Prostate gland (tissue), 2 donors: ENCODE results near the gene MLC1. TPM values are rescaled to one million over a fixed set of nuclear protein-coding genes. Genes with fewer than 3 reads are reported as not detected.

Experiments
- DNase-seq: peaks from one replicate; pipeline ENCODE4 v3.0.0-alpha.2; 2019; ENCODE audit warnings: low spot score
- H3K27ac ChIP-seq, 2 donors: fragments of 200-600 bp; sonication (generic); 2 replicates each; pipeline ENCODE4 v1.5.1; 2017 to 2019
- H3K27me3 ChIP-seq: fragments of 200-600 bp; sonication (generic); replicated peaks from 2 replicates; pipeline ENCODE4 v1.5.1; 2019; ENCODE audit not compliant: insufficient read depth
- H3K36me3 ChIP-seq, 2 donors: fragments of 200-600 bp; sonication (generic); 1 replicate in 1 of 2; 2 replicates in 1 of 2; pipeline versions ENCODE4 v1.5.1 to v1.8.1; 2017 to 2019
- H3K4me1 ChIP-seq: fragments of 200-600 bp; sonication (generic); replicated peaks from 2 replicates; pipeline ENCODE4 v1.5.1; 2019
- H3K4me3 ChIP-seq, 2 donors: fragments of 200-600 bp; sonication (generic); 2 replicates each; pipeline ENCODE4 v1.5.1; 2017 to 2019
- H3K9me3 ChIP-seq: fragments of 200-600 bp; sonication (generic); 2 replicates; pipeline ENCODE4 v1.5.1; 2017
- POLR2A ChIP-seq: fragments of 450-650 bp; IDR thresholded peaks from one replicate; pipeline ENCODE4 v1.6.1; 2016; ENCODE audit warnings: antibody characterized with exemption, mild to moderate bottlenecking
- POLR2AphosphoS5 ChIP-seq: sonication (generic); formaldehyde crosslinking; IDR thresholded peaks from one replicate; pipeline ENCODE4 v1.6.1; 2017; ENCODE audit warnings: antibody characterized with exemption
- WGBS: methylation state at CpG from one replicate; pipeline ENCODE4 v1.1.5; 2018; 5-methylcytosine and 5-hydroxymethylcytosine counted together
- intact Hi-C: fragments of 100-400 bp; cut with DNase I; formaldehyde crosslinking; loops from one replicate; pipeline ENCODE4 v1.14.2; 2022
- total RNA-seq, 2 donors: library from RNA; depleted of rRNA; stranded (reverse); fragments of >200 nt; gene quantifications; one replicate each; pipeline ENCODE4 v1.1.0, GENCODE V29; 2016
- TF ChIP-seq, protein P1 (sequence below), 4 experiments: fragments of 200-600 bp in 2 of 4; fragments of 450-650 bp in 2 of 4; sonication (generic) in 2 of 4; IDR thresholded peaks; 1 replicate in 3 of 4; 2 replicates in 1 of 4; pipeline ENCODE4 v1.5.1; 2016 to 2019; ENCODE audit warnings: antibody characterized with exemption in 4 of 4, mild to moderate bottlenecking in 2 of 4, moderate library complexity in 2 of 4

Gene MLC1
- total RNA-seq, 2 donors from 2014 or later: 0.68 to 1.1 TPM

DNA sequence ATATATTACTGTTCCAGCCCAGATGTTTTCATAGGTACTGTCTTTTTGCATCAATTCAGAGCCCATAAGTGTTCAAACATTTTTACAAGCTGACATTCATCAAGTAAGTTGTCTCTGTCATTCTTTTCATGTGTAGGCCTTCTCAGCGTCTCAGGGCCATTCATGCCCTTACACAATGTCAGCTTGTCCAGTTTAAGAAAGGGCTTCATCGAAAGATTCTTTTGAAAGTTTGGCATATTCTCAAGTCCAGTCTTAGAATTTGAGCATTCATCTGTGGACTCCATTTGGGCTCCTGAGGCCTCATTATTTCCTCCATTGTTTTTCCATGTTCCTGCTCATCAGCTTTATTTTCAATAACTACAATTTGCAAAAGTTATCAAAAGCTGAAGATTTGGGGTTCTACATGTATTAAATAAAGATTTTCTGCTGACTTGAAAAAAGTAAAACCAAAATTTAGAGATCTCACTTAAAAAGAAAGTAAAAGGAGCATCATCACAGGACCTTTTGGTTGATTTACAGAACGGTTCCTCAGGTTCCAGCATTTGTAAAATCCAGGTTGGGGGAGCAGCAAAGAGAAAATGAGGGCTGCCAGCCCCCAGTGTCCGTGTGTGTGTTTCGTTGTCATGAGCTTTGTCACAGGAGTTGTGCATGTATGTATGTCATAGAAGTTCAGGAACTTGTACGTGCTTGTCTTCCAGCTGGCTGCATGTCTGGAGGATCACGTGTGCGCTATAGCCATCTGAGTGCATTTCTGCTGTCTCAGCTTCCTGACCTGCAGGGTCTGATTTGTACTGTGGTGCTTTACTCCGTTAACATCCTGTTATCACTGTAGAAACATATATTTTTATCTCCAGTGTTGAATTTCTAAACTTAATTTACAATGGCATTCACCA is 20.2 kb upstream of the MLC1 start:
- no peaks in the 10 kb centered on the region for H3K9me3 ChIP-seq
- WGBS: 33% methylated on average over 9 of the region's 9 CpGs
- H3K4me3 ChIP-seq: no peak overlapping the region
- no peaks in the 10 kb centered on the region for H3K27me3 ChIP-seq
- H3K27ac ChIP-seq: no peak overlapping the region
- intact Hi-C loops: no loop called here
- no peak for TF ChIP-seq POLR2A
- TF ChIP-seq, protein P1, sequence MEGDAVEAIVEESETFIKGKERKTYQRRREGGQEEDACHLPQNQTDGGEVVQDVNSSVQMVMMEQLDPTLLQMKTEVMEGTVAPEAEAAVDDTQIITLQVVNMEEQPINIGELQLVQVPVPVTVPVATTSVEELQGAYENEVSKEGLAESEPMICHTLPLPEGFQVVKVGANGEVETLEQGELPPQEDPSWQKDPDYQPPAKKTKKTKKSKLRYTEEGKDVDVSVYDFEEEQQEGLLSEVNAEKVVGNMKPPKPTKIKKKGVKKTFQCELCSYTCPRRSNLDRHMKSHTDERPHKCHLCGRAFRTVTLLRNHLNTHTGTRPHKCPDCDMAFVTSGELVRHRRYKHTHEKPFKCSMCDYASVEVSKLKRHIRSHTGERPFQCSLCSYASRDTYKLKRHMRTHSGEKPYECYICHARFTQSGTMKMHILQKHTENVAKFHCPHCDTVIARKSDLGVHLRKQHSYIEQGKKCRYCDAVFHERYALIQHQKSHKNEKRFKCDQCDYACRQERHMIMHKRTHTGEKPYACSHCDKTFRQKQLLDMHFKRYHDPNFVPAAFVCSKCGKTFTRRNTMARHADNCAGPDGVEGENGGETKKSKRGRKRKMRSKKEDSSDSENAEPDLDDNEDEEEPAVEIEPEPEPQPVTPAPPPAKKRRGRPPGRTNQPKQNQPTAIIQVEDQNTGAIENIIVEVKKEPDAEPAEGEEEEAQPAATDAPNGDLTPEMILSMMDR (IDR thresholded peaks at IDR 0.05): no peak
- peak; percentile 20 for TF ChIP-seq POLR2AphosphoS5
- DNase-seq: peak; percentile 27
- no peaks in the 10 kb centered on the region for H3K4me1 ChIP-seq
- H3K36me3 ChIP-seq: no peaks in the 10 kb centered on the region

DNA sequence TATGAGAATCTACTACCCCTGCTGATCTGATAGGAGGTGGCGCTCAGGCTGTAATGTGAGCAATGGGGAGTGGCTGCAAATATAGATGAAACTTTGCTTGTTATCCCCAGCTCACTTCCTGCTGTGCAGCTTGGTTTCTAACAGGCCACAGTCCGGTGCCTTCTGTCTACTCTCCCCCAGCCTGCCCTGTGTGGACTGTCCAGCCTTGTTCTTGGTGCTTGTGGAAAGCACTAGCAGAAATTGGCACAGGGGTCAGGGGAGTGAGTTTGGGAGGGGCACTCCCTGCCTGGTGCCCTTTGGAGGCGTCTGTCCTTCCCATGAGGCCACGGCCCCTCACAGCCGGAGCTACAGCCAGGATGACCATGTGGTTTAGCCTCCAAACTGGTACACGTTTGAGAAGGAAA is 18.9 kb upstream of the MLC1 start:
- Histone ChIP-seq H3K9me3 (no peaks in the 10 kb centered on the region), H3K27ac (no peak overlapping the region), H3K36me3 (no peaks in the 10 kb centered on the region), H3K27me3 (no peaks in the 10 kb centered on the region), H3K4me1 (no peaks in the 10 kb centered on the region), H3K4me3 (no peak overlapping the region)
- TF ChIP-seq POLR2A (no peak), POLR2AphosphoS5 (no peak)
- TF ChIP-seq, protein P1 (IDR thresholded peaks at IDR 0.05): no peak
- no peak for DNase-seq
- WGBS: 84% methylated on average over 6 of the region's 6 CpGs
- intact Hi-C loops: no loop called here

DNA sequence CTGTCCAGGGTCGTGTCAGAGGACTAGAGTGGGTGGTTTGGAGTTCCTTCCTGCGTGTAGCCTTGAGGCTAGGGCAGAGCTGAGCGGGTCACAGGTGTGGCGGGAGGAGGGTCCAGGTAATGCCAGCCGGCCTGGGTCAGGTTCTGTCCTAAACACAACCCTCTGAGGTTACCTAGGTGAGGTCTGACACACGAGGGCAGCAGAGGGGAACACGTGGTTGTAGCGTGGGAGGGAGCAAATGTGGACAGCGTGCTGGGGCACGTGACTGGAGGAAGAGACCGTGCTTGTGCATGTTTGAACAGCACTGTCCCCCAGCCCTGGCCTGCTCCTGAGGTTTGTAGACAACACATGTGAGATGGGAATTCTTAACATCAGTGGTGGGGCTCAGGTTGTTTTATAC is 17.7 kb upstream of the MLC1 start:
- no peaks in the 10 kb centered on the region for H3K9me3 ChIP-seq
- WGBS: 58% methylated on average over 11 of the region's 11 CpGs
- no peaks in the 10 kb centered on the region for H3K36me3 ChIP-seq
- no peaks in the 10 kb centered on the region for H3K4me1 ChIP-seq
- H3K27ac ChIP-seq: no peak overlapping the region
- intact Hi-C loops: no loop called here
- no peak for DNase-seq
- H3K27me3 ChIP-seq: no peaks in the 10 kb centered on the region
- H3K4me3 ChIP-seq: no peak overlapping the region
- TF ChIP-seq POLR2AphosphoS5 (no peak), POLR2A (no peak)
- TF ChIP-seq, protein P1 (IDR thresholded peaks at IDR 0.05): no peak

GRCh38 chr22:50101870-50102565 is 16.8 kb upstream of the MLC1 start:
- Histone ChIP-seq H3K4me1 (no peaks in the 10 kb centered on the region), H3K27me3 (no peaks in the 10 kb centered on the region), H3K36me3 (no peaks in the 10 kb centered on the region), H3K9me3 (no peaks in the 10 kb centered on the region), H3K4me3 (no peak overlapping the region), H3K27ac (no peak overlapping the region)
- intact Hi-C loops: no loop called here
- DNase-seq: no peak
- 84% methylated on average over 10 of the region's 10 CpGs for WGBS
- TF ChIP-seq, protein P1 (IDR thresholded peaks at IDR 0.05): no peak
- TF ChIP-seq POLR2AphosphoS5: no peak
- no peak for TF ChIP-seq POLR2A
